A673 (cell line): ENCODE measurements around the gene JMJD1C. TPM values are rescaled to one million over a fixed set of nuclear protein-coding genes. Genes with fewer than 3 reads are reported as not detected.
"Not testable (repeated sequence)": the region's sequence is repeated elsewhere in the genome, so short reads cannot be mapped to it uniquely, and the experiment has no call there.

Source experiments
- BruUV-seq: library from RNA; stranded (reverse); fragments of 400-500 nt; replicated peaks from 2 replicates; lab custom pipeline; 2021; lab: Mats Ljungman, UMichigan
- CTCF ChIA-PET: fragments of 300-600 bp; sonication (Branson Sonifier 250); formaldehyde crosslinking; loops from one replicate; lab custom pipeline; 2022; ENCODE audit warnings: antibody characterized with exemption; lab: Charles Lee
- POLR2A ChIA-PET: fragments of 300-600 bp; sonication (Branson Sonifier 250); formaldehyde crosslinking; loops from one replicate; lab custom pipeline; 2022; ENCODE audit warnings: antibody characterized with exemption; ENCODE audit not compliant: low non-redundant PET; lab: Charles Lee
- DNase-seq: peaks from one replicate; pipeline ENCODE4 v3.0.0-alpha.2; 2015; ENCODE audit warnings: low spot score
- H3K27ac ChIP-seq: fragments of 200-600 bp; sonication (generic); 2 replicates; pipeline ENCODE4 v1.5.1; 2016; ENCODE audit warnings: mixed run types, low read depth, mild to moderate bottlenecking, mixed read lengths, antibody characterized with exemption, low read length; ENCODE audit not compliant: poor library complexity, severe bottlenecking
- H3K27me3 ChIP-seq: fragments of 200-600 bp; sonication (generic); replicated peaks from 2 replicates; pipeline ENCODE4 v1.6.1; 2017; ENCODE audit warnings: mixed run types, low read depth, mild to moderate bottlenecking, mixed read lengths, antibody characterized with exemption, low read length; ENCODE audit not compliant: insufficient read depth, poor library complexity
- H3K36me3 ChIP-seq: fragments of 200-600 bp; sonication (generic); 2 replicates; pipeline ENCODE4 v1.6.1; 2016; ENCODE audit warnings: mixed run types, mild to moderate bottlenecking, mixed read lengths, antibody characterized with exemption, low read length; ENCODE audit not compliant: insufficient read depth, poor library complexity, severe bottlenecking
- H3K4me1 ChIP-seq: fragments of 200-600 bp; sonication (generic); 2 replicates; pipeline ENCODE4 v1.6.1; 2017; ENCODE audit warnings: mixed run types, mild to moderate bottlenecking, mixed read lengths, antibody characterized with exemption, low read length; ENCODE audit not compliant: insufficient read depth, poor library complexity, severe bottlenecking
- H3K4me3 ChIP-seq: fragments of 200-600 bp; sonication (generic); 2 replicates; pipeline ENCODE4 v1.5.1; 2016; ENCODE audit warnings: low read depth, mixed run types, mild to moderate bottlenecking, mixed read lengths, low read length; ENCODE audit not compliant: poor library complexity, severe bottlenecking
- H3K9me3 ChIP-seq: fragments of 200-600 bp; sonication (generic); 2 replicates; pipeline ENCODE4 v1.6.1; 2016; ENCODE audit warnings: mixed run types, low read depth, mild to moderate bottlenecking, mixed read lengths, antibody characterized with exemption, low read length; ENCODE audit not compliant: poor library complexity, severe bottlenecking
- CTCF ChIP-seq: fragments of 300-800, 200-600 bp; sonication (generic); conservative IDR thresholded peaks from 2 replicates; pipeline ENCODE4 v1.5.1; 2017; ENCODE audit warnings: low read depth, mild to moderate bottlenecking, antibody characterized with exemption, low read length, moderate library complexity, mixed read lengths
- EZH2 ChIP-seq: fragments of 200-600 bp; sonication (generic); IDR thresholded peaks from 2 replicates; pipeline ENCODE4 v1.6.1; 2017; ENCODE audit warnings: borderline replicate concordance, low read depth, mild to moderate bottlenecking, mixed read lengths, antibody characterized with exemption, low read length; ENCODE audit not compliant: poor library complexity, severe bottlenecking
- intact Hi-C: fragments of 100-400 bp; cut with micrococcal nuclease; formaldehyde crosslinking; loops from one replicate; pipeline ENCODE4 v1.10.0; 2022; ENCODE audit not compliant: unreplicated experiment
- total RNA-seq: library from RNA; stranded (reverse); gene quantifications from 2 replicates; pipeline ENCODE4 v1.2.3, GENCODE V29; 2021

The JMJD1C gene
- total RNA-seq, 1 experiment from 2014 or later: 71.4 TPM

DNA sequence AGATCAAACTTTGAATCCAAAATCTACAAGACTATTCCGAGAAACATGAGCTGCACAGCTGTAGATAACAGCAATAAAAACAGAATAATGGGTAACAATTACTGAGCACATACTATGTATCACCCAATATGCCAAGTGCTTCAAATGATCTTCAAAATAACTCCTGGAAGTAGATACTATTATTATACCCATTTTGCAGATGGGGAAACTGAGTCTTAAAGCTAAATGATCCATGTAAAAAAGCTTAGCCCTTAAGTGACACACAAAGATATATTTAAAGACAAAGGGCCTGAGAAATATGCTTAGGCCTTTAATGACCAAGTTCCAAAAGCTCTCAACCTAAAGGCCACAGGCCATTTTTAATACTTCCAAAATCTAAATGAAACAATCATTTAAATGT lies 37.1 kb upstream of the JMJD1C start:
- ChIA-PET CTCF (interaction anchor here (0.6 kb wide), 1 partner anchor 57 kb away, joined by 8 read pairs; no protein-coding TSS in a partner anchor), POLR2A (no interaction called here)
- TF ChIP-seq CTCF (no peak), EZH2 (no peak)
- H3K36me3 ChIP-seq: no peaks in the 10 kb centered on the region
- no peaks in the 10 kb centered on the region for H3K9me3 ChIP-seq
- H3K27me3 ChIP-seq: no peaks in the 10 kb centered on the region
- intact Hi-C loops: no loop called here
- peaks cover 9% of the 10 kb centered on the region for H3K4me1 ChIP-seq
- H3K4me3 ChIP-seq: no peak overlapping the region
- BruUV-seq: no TSS peak
- DNase-seq: no peak
- H3K27ac ChIP-seq: no peak overlapping the region

DNA sequence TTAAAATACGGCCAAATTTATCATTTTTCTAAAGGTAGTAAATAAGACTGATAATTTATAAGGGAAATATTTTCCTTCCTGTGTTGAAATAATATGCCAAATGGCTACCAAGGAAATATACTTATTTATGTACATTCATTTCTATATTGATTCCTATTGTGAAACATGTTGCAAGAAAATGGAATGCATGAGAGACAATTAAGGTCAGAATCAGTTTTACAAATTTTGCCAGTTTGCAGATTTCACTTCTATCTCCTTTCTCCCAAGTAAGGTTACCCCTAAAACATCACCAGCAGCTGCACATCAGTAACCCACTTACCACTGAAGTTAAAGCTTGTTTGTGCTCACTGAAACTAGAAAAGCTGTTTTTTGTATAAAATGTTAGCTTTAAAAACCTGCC lies 36.2 kb upstream of the JMJD1C start:
- CTCF ChIA-PET: no interaction called here
- no peak overlapping the region for H3K27ac ChIP-seq
- no peaks in the 10 kb centered on the region for H3K9me3 ChIP-seq
- DNase-seq: no peak
- POLR2A ChIA-PET: no interaction called here
- H3K27me3 ChIP-seq: no peaks in the 10 kb centered on the region
- H3K4me3 ChIP-seq: no peak overlapping the region
- no peak for TF ChIP-seq EZH2
- TF ChIP-seq CTCF: no peak
- peaks cover 10% of the 10 kb centered on the region for H3K4me1 ChIP-seq
- intact Hi-C loops: no loop called here
- BruUV-seq: no TSS peak
- H3K36me3 ChIP-seq: no peaks in the 10 kb centered on the region

- H3K4me1 ChIP-seq: peaks cover 12% of the 10 kb centered on the region
- intact Hi-C loops, DNase-seq, CTCF ChIA-PET, H3K4me3 ChIP-seq, H3K27ac ChIP-seq, POLR2A ChIA-PET, H3K9me3 ChIP-seq, BruUV-seq, H3K27me3 ChIP-seq, H3K36me3 ChIP-seq: not testable (repeated sequence)
Observed at GRCh38 chr10:63500551-63500950, 34.8 kb upstream of the JMJD1C start.

GRCh38 chr10:63498665-63499064 lies 32.9 kb upstream of the JMJD1C start:
- ChIA-PET CTCF (no interaction called here), POLR2A (interaction anchor here (0.6 kb wide), 1 partner anchor 20 kb away, joined by 3 read pairs; no protein-coding TSS in a partner anchor)
- Histone ChIP-seq H3K9me3 (no peaks in the 10 kb centered on the region), H3K27me3 (no peaks in the 10 kb centered on the region), H3K4me3 (no peak overlapping the region), H3K36me3 (peaks cover 5% of the 10 kb centered on the region), H3K27ac (no peak overlapping the region), H3K4me1 (peaks cover 5% of the 10 kb centered on the region)
- TF ChIP-seq CTCF (no peak), EZH2 (no peak)
- DNase-seq: no peak
- intact Hi-C loops: loop anchor here (5.0 kb wide), 1 partner anchor 1881 kb away; no protein-coding TSS in a partner anchor
- no TSS peak for BruUV-seq
